Fibroblast of lung (primary cell): ENCODE data around the gene CCNB3. TPM values are rescaled to one million over a fixed set of nuclear protein-coding genes. Genes with fewer than 3 reads are reported as not detected.

ENCODE experiments used
- DNase-seq, 2 donors: peaks; one replicate each; pipeline versions ENCODE4 v3.0.0 to v3.0.0-alpha.2; 2010; ENCODE audit warnings: low read depth in 2 of 2
- H2AFZ ChIP-seq: 2 replicates; pipeline ENCODE4 v1.5.1; 2012; ENCODE audit warnings: low read length, control low read depth, inconsistent platforms
- H3K27ac ChIP-seq: 2 replicates; pipeline ENCODE4 v1.5.1; 2011; ENCODE audit warnings: low read length, control low read depth; ENCODE audit not compliant: insufficient read depth
- H3K27me3 ChIP-seq: 2 replicates; pipeline ENCODE4 v1.5.1; 2011; ENCODE audit warnings: mild to moderate bottlenecking, low read length; ENCODE audit not compliant: control insufficient read depth, insufficient read depth
- H3K36me3 ChIP-seq: 2 replicates; pipeline ENCODE4 v1.5.1; 2011; ENCODE audit warnings: low read length; ENCODE audit not compliant: control insufficient read depth, insufficient read depth
- H3K4me1 ChIP-seq: 2 replicates; pipeline ENCODE4 v1.5.1; 2011; ENCODE audit warnings: low read length; ENCODE audit not compliant: control insufficient read depth, insufficient read depth; ENCODE audit errors: extremely low read depth
- H3K4me2 ChIP-seq: 2 replicates; pipeline ENCODE4 v1.5.1; 2011; ENCODE audit warnings: low read length, control low read depth; ENCODE audit not compliant: insufficient read depth; ENCODE audit errors: extremely low read depth
- H3K4me3 ChIP-seq, 4 experiments: fragments of 200-600 bp in 1 of 4; sonication (generic) in 1 of 4; replicated peaks in 1 of 4; 2 replicates each; pipeline ENCODE4 v1.5.1; 2011 to 2016; ENCODE audit warnings: low read length in 4 of 4, low read depth in 3 of 4, mild to moderate bottlenecking in 3 of 4, control low read depth in 2 of 4, inconsistent platforms in 1 of 4, mixed read lengths in 1 of 4; ENCODE audit not compliant: insufficient read depth in 1 of 4; ENCODE audit errors: control extremely low read depth in 1 of 4
- H3K79me2 ChIP-seq: 2 replicates; pipeline ENCODE4 v1.5.1; 2012; ENCODE audit warnings: mild to moderate bottlenecking, low read length, inconsistent platforms; ENCODE audit not compliant: control insufficient read depth, insufficient read depth
- H3K9ac ChIP-seq: 2 replicates; pipeline ENCODE4 v1.5.1; 2011; ENCODE audit warnings: mild to moderate bottlenecking, low read length, control low read depth; ENCODE audit not compliant: insufficient read depth
- H3K9me3 ChIP-seq: 2 replicates; pipeline ENCODE4 v1.5.1; 2012; ENCODE audit warnings: low read depth, low read length; ENCODE audit not compliant: control insufficient read depth, insufficient read depth
- H4K20me1 ChIP-seq: 2 replicates; pipeline ENCODE4 v1.5.1; 2011; ENCODE audit warnings: low read length; ENCODE audit not compliant: control insufficient read depth, insufficient read depth; ENCODE audit errors: extremely low read depth
- CTCF ChIP-seq, 2 donors: IDR thresholded peaks in 1 of 2; conservative IDR thresholded peaks in 1 of 2; 1 replicate in 1 of 2; 2 replicates in 1 of 2; pipeline ENCODE4 v1.5.1; 2011 to 2012; ENCODE audit warnings: low read length in 2 of 2, control low read depth in 1 of 2, inconsistent platforms in 1 of 2, low read depth in 1 of 2, mild to moderate bottlenecking in 1 of 2
- EZH2 ChIP-seq: IDR thresholded peaks from 2 replicates; pipeline ENCODE4 v1.5.1; 2012; ENCODE audit warnings: low read length, control low read depth, mild to moderate bottlenecking; ENCODE audit errors: missing control alignments
- polyA plus RNA-seq, 2 donors: library from polyadenylated mRNA; depleted of rRNA in 1 of 2; stranded (reverse) in 1 of 2; unstranded in 1 of 2; fragments of >200 nt; gene quantifications; 2 replicates each; pipeline ENCODE4 v1.2.1, GENCODE V29; 2011 to 2012; ENCODE audit warnings: missing spikeins in 1 of 2
- total RNA-seq: library from RNA; depleted of rRNA; stranded (reverse); fragments of >200 nt; gene quantifications from 2 replicates; pipeline ENCODE4 v1.2.1, GENCODE V29; 2014

The CCNB3 gene
- total and polyA plus RNA-seq, 2 donors (not counting 1 experiment from before 2014, with no cell fraction given) = 0.44 to 0.83 TPM

DNA sequence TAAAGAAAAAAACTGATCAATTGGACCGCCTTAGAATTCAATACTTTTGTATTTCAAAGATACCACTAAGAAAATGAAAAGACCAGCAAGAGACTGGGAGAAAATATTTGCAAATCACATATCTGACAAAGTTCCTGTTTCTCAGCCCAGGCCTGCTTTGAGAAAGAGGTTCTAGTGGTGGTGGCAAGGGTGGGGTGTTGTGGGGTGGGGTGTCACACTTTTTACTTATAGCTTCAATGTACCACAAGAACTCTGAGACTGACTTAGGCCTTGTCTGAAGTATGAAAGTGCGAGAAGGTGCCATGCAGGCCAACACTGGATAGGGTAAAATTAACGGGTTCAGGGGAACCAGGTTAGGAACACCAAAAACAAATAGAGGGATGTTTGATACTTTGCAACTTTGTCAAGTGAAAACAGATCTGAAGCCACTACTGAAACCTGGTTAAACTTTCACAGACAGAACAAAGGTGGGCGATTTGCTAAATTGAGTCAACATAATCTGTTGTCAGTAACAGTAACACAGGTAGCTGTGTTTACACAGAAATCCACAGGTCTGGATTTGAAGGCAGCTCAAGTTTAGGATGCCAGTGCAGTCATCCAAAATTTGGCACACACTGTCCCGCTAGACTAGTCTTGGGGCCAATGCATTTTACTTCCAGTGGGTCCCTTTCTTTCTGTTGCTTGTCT lies 177.3 kb downstream of the CCNB3 start:
- H3K9me3 ChIP-seq = no peaks in the 10 kb centered on the region

DNA sequence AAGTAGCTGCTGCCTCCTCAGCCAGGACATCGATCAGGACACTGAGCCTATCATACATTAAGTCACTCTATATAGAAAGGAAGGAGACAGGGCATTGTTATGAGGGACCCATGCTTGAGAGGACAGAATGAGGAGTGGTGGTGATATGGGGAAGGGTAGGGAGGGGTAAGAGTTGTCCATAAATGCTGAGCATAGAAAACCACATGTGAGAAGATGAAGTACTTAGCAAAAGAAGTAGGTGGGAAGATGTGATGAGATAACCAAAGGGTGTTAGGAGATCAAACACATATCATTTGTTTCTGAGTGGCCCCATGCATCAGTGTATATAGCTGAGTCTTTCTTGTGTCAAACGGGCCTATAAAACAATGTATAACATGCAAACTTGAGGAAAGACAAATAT lies 182.0 kb downstream of the CCNB3 start:
- Histone ChIP-seq H2AFZ (no peak overlapping the region), H3K79me2 (no peaks in the 10 kb centered on the region), H3K4me1 (no peaks in the 10 kb centered on the region), H3K36me3 (no peaks in the 10 kb centered on the region), H3K9ac (no peak overlapping the region), H3K4me2 (no peak overlapping the region), H4K20me1 (no peaks in the 10 kb centered on the region), H3K9me3 (no peaks in the 10 kb centered on the region), H3K27me3 (no peaks in the 10 kb centered on the region), H3K27ac (no peak overlapping the region), H3K4me3 (no peak overlapping the region)
- TF ChIP-seq CTCF (conservative IDR thresholded peaks at IDR 0.05 in 1 of 2, IDR thresholded peaks at IDR 0.05 in 1 of 2; ENCODE audit: low read depth in 1 of 2, low read length in 2 of 2) (no peak), EZH2 (no peak)
- DNase-seq = no peak

More for the DNA sequence above, 177.3 kb downstream of the CCNB3 start:
- Histone ChIP-seq H3K36me3 (no peaks in the 10 kb centered on the region), H4K20me1 (no peaks in the 10 kb centered on the region), H2AFZ (no peak overlapping the region), H3K9ac (no peak overlapping the region), H3K4me1 (no peaks in the 10 kb centered on the region), H3K27ac (no peak overlapping the region), H3K4me3 (no peak overlapping the region), H3K79me2 (no peaks in the 10 kb centered on the region), H3K4me2 (no peak overlapping the region), H3K27me3 (no peaks in the 10 kb centered on the region)
- no peak for DNase-seq
- TF ChIP-seq CTCF (conservative IDR thresholded peaks at IDR 0.05 in 1 of 2, IDR thresholded peaks at IDR 0.05 in 1 of 2; ENCODE audit: low read depth in 1 of 2, low read length in 2 of 2) (no peak), EZH2 (no peak)

DNA sequence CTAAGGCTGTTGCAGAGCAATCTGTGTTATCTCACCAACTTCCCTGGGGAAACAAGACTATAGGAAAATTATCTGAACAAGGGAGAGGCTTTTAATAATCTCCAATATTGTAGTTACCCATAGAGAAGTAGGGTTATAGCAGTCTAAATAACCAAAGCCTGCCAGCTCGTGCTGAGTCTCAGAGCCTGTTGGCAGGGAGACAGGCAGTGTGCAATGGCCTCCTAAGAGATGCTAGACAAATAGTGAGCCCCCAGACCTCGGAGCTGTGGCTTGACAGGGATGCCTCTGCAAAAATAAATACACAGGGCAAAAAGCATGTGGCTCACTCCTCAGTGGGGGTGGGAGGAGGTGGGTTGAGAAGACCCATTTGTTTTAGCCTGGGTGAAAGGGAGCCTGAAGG lies 189.3 kb downstream of the CCNB3 start:
- TF ChIP-seq EZH2 = no peak
- no peak for TF ChIP-seq CTCF (conservative IDR thresholded peaks at IDR 0.05 in 1 of 2, IDR thresholded peaks at IDR 0.05 in 1 of 2; ENCODE audit: low read depth in 1 of 2, low read length in 2 of 2)
- no peaks in the 10 kb centered on the region for H3K9me3 ChIP-seq
- no peaks in the 10 kb centered on the region for H3K27me3 ChIP-seq
- no peak overlapping the region for H3K4me2 ChIP-seq
- H2AFZ ChIP-seq = no peak overlapping the region
- no peaks in the 10 kb centered on the region for H3K4me1 ChIP-seq
- no peak overlapping the region for H3K9ac ChIP-seq
- no peaks in the 10 kb centered on the region for H3K36me3 ChIP-seq
- no peaks in the 10 kb centered on the region for H4K20me1 ChIP-seq
- H3K4me3 ChIP-seq = no peak overlapping the region
- no peak overlapping the region for H3K27ac ChIP-seq
- H3K79me2 ChIP-seq = no peaks in the 10 kb centered on the region
- no peak for DNase-seq

Other genes starting within 250 kb of the CCNB3 start
- gene AKAP4, start 3.8 kb upstream of the CCNB3 start, total RNA-seq = not detected in 2 replicates
- gene AKAP4, start 3.8 kb upstream of the CCNB3 start, polyA plus RNA-seq = not detected in 2 replicates